ENCODE data around the gene RTN1.
A peak's percentile ranks its signal among the peaks of the same experiment; 100 is the strongest.

RTN1 gene, protein sequence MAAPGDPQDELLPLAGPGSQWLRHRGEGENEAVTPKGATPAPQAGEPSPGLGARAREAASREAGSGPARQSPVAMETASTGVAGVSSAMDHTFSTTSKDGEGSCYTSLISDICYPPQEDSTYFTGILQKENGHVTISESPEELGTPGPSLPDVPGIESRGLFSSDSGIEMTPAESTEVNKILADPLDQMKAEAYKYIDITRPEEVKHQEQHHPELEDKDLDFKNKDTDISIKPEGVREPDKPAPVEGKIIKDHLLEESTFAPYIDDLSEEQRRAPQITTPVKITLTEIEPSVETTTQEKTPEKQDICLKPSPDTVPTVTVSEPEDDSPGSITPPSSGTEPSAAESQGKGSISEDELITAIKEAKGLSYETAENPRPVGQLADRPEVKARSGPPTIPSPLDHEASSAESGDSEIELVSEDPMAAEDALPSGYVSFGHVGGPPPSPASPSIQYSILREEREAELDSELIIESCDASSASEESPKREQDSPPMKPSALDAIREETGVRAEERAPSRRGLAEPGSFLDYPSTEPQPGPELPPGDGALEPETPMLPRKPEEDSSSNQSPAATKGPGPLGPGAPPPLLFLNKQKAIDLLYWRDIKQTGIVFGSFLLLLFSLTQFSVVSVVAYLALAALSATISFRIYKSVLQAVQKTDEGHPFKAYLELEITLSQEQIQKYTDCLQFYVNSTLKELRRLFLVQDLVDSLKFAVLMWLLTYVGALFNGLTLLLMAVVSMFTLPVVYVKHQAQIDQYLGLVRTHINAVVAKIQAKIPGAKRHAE

GRCh38 chr14:59870277-59871165 is at the start of gene RTN1:
Gene RTN1 (minus strand): TSS chr14:59870776. CDS start chr14:59870630, 146 bp downstream.
- peak; percentile 11 for DNase-seq

- DNase-seq = no peak
These were observed 49.8 kb upstream of the RTN1 start for GRCh38 chr14:59920378-59920683.

- DNase-seq = peak; percentile 3
These were observed 49.2 kb upstream of the RTN1 start, which contains the start of gene LRRC9 for GRCh38 chr14:59919570-59920377. Gene LRRC9 (plus strand): TSS chr14:59920144.

DNA sequence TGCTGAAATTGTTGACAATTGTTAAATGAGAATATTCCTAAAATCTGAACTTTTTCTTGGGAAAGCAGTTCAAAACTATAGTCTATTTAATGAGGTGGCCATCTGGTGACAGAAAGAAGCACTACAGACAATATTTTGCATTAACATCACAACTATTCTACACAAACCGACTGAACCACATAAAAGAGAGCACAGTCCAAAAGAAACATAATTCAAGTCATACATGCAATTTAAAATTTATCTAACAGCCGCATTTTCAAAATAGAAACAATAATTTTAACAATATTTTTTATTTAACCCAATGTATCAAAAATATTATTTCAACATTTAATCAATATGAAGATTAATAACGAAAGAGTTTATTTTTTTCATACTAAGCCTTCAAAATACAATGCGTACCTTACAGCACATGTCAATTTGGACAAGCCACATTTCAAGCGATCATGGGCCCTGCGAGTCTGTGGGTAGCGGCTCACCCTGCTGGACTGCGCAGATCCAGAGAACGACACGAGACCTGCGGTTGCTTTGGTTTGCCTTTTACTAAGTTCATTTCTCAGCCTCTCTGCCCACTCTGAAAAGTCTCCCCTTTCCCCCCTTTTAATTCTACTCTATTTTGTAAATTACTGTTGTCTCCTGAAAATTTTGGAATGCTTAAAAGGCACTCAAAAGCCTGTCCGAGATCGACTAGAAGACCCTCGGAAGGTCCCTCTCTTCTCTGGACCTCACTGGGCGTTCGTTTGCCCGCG is 48.4 kb upstream of the RTN1 start:
- no peak for DNase-seq

DNA sequence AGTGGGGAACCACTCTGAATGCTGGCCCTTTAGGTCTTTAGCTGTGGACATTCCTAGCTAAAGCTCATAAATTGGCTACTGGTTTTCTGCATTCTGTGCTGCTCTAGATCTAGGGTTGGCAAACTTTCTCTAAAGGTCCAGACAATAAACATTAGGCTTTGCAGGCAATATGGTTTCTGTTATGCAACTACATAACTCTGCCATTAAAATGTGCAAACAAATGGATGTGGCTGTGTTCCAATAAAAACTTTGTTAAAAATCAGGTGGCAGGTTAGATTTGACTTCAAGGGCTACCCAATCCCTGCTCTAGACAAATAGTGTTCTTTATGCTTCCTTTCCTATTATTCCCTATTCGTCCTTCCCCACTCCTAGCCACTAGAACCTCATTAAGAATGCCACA is 42.6 kb upstream of the RTN1 start:
- DNase-seq = no peak

DNA sequence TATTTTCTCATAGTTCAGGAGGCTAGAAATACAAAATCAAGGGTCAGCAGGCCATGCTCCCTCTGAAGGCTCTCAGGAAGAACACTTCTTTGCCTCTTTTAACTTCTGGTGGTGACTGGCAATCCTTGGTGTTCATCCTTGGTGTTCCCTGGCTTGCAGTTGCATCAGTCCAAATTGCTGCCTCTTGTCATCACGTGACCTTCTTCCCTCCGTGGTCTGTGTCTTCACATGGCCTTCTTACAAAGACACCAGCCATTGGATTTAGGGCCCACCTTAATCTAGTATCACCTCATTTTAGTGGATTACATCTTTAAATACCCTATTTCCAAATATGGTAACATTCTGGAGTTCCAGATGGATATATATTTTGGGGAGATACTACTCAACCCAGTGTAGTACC is 41.9 kb upstream of the RTN1 start:
- no peak for DNase-seq

DNA sequence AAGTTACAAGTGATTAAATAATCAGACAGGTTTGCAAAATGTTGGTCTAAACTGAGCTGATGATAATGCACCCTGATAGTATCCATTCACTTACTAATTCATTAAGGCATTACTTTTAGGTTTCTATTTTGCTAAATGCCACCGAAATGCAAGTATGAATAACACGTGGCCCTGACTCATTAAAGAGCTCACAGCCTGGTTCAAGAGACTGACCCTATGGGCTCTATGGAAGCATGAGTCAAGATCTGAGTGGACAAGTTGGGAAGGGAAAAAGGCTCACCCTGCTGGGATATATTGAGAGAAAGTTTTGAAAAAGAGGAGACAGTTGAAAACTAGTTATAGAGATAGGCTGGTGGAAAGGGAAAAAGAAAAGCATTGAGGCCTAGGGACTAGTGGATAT is 34.6 kb upstream of the RTN1 start:
- DNase-seq = no peak

DNA sequence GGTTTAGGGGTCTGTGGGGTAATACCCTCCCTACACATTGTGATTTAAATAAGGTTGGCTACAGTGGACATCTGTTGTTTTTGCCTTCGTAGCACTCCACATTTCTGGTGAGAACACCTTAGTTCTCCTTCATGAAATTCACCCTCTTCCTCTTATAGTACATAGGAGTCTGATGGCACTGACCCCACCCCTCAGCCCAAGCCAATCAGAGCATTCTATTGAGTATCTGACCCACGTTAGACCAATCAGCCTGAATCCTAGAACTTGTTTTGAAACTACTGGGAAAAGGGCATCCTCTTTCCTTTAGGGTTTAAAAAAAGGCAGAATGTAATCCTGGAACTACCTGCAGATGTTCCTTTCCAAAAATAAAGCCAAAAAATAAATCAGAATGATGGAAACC is 33.6 kb upstream of the RTN1 start:
- no peak for DNase-seq

GRCh38 chr14:59900556-59900955 is 30.0 kb upstream of the RTN1 start:
- DNase-seq = no peak

DNA sequence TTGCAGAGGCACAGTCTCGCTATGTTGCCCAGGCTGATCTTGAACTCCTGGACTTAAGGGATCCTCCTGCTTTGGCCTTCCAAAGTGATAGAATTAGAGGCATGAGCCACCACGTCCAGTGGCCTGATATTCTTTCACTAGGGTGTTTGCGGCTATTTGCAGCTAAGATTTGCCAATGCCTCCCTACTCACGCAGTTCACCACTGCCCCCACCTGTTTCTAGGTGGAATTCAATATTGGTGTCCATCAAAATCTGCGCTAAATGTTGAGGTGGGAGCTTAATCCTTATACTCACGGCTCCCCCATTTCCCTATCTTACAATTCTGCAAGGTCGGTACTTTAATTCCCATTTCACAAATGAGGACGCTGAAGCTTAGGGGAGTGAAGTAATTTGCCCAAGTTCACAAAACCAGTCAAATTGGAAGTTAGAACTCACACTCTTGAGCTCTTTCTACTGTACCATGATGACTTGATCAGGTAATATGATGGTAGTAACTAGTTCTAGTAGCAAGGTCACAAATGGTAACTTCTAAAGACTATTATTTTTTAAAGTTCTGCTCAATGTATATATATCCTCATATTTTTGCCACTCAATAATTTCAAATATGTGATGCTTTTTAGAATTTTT is 27.3 kb upstream of the RTN1 start:
- no peak for DNase-seq

DNA sequence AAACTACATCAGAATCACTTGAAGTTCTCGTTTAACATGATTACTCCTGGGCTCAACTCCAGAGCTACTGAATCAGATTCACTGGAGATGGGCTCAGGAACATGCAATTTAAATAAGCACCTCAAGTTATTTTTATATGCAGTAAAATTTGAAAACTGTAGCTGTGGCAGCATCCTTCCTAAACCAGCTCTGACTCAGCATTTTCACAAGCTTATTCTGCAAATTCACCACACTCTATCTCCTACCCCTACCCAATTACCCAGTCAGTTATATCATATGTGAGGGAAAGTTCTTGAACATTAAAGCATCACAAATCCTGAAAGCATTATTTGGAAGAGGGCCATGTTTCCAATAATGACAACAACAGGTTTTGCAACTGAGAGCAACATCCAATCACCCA is 25.1 kb upstream of the RTN1 start:
- no peak for DNase-seq

- DNase-seq = no peak
These were observed 20.1 kb upstream of the RTN1 start for GRCh38 chr14:59890676-59891075.

DNA sequence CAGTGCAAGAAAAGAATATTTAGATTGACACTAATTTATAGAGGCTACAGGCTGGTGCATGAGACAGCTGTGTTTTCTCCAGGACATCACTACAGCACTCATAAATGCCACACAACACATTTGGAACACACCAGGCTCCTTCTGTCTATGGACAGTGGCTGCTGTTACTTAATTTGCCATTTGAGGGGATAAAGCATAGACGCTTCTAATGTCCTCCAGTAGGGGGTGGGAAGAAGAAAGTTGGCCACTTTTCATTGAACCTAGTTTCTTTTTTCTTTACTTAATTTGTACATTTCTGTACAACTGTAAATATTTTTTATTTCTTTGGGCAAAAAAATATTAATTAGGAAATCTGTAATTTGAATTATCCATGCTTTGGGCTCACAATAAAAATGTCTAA is 12.4 kb upstream of the RTN1 start:
- no peak for DNase-seq

GRCh38 chr14:59871166-59871495 is 555 bp upstream of the RTN1 start:
- DNase-seq = no peak

DNA sequence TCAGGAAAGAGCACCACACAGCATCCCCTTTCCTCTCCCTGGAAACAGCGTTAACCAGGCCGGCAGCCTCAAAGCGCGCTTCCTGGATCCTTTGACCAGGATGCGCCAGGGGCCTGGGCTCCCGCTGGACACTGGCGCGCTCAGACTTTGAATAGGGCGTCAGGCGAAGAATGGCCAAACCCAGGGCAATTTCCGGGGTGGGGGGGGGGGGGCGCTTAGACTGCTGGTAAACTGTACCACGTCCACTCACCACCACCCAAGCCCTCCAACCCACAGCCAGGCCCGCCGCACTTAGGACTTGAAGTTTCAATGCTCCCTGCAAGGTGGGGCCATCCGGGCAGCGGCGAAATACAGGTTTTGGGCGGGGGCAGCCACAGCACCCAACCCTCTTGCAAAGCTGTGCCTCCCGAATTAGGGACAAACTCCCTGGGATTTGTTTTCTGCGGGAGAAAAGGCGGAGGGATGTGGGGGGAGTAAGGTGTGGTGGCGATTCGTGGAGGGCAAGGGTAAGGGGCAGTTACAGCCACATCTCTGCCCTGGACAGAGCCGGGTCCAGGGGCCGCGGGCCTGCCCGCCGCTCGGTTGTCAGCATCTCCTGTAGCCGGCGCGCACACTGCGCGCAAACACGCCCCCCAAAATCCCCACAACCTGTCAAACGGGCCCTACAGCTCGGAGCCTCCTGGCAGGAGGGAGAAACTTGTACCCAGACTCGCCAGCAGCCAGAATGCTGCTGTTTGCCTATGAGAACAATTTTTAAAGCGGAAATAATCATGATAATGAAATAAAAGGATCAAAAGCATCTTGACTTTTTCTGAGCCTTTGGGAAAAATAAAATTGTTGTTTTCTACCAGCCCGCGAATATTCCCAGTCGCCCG is 958 bp downstream of the RTN1 start:
- DNase-seq = no peak

DNA sequence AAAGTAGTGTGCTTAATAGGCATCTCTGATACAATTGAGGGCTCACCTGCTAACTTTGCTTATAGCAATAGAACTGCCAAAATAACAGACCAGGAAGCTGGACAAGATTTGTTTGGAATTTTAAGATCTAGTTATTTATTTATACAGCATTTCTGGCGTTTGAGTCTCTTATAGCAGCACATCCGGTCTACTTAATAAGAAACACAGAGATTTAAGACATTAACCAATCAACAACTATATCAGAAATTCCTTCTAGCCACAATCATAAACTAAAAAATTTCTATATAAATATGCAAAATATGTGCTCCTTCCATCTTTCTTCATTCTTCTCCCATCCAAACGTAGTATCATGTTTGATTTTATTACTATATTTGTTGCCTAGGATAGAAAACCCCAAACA is 2.6 kb downstream of the RTN1 start:
- DNase-seq = no peak

GRCh38 chr14:59863806-59864525 is 6.6 kb downstream of the RTN1 start:
- DNase-seq = no peak

DNA sequence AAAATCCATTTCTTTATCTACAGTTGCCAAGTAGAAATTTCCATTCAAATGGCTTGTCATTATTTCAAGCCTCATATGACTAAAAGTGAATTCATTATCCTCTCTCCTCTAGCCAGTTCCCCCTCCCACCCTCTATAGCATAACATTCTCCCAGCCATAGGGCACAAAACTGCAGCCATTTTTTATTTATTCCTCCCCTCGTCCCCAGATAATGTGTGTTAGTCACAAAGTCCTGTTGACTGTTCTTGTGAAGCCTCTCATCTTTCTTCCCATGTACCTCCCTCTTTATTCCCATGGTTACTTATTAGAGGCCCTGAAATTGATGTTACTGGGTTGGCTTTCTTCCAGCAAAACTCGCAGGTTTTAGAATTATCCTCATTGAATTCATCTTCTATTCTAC is 13.2 kb downstream of the RTN1 start:
- no peak for DNase-seq

GRCh38 chr14:59852350-59852749 is 18.2 kb downstream of the RTN1 start:
- DNase-seq = no peak

- DNase-seq = no peak
These were observed 20.1 kb downstream of the RTN1 start for GRCh38 chr14:59850458-59850857.
